PC-3 (cell line): ENCODE results near the gene FKBP15.

Experiments used
- EZH2 ChIP-seq: fragments of 300-600 bp; sonication (generic); IDR thresholded peaks from one replicate; pipeline ENCODE4 v1.6.1; 2017; ENCODE audit warnings: antibody characterized with exemption, mild to moderate bottlenecking, low read length; ENCODE audit not compliant: unreplicated experiment
- EZH2phosphoT487 ChIP-seq: fragments of 300-600 bp; sonication (generic); IDR thresholded peaks from 2 replicates; pipeline ENCODE4 v1.6.1; 2018; ENCODE audit warnings: mild to moderate bottlenecking, antibody characterized with exemption, low read length, borderline replicate concordance
- TF ChIP-seq, protein P1 (sequence below): fragments of 300-600 bp; sonication (generic); conservative IDR thresholded peaks from 2 replicates; pipeline ENCODE4 v1.5.1; 2017; ENCODE audit warnings: antibody characterized with exemption, low read depth, mild to moderate bottlenecking, low read length

DNA sequence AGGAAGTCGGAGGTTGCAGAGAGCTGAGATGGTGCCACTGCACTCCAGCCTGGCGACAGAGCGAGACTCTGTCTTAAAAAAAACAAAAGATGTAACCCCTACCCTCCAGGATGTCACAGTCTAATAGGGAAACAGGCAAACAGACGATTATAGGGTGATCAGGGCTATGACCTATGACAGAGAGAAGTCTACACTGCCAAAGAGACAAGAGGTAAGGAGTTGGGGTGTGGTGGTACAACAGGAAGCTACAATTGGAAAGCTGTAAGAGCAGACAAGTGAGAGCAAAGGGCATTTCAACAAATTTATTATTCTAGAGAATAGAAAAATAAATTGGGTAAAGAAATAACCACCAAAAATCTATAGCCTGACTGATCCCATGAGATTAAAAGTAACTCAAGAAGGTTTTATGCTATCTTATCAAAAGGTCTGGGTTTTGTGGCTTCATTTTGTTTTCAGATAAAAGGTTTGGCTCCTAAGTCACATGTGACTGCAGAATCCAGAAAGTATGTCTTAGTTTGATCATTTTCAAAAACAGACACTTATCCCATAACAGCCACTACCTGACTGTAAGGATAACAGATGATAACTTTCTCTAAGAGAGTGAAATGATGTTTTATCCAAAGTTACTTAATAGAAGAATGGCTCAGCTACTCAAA is 47.0 kb upstream of the FKBP15 start:
- TF ChIP-seq, protein P1, sequence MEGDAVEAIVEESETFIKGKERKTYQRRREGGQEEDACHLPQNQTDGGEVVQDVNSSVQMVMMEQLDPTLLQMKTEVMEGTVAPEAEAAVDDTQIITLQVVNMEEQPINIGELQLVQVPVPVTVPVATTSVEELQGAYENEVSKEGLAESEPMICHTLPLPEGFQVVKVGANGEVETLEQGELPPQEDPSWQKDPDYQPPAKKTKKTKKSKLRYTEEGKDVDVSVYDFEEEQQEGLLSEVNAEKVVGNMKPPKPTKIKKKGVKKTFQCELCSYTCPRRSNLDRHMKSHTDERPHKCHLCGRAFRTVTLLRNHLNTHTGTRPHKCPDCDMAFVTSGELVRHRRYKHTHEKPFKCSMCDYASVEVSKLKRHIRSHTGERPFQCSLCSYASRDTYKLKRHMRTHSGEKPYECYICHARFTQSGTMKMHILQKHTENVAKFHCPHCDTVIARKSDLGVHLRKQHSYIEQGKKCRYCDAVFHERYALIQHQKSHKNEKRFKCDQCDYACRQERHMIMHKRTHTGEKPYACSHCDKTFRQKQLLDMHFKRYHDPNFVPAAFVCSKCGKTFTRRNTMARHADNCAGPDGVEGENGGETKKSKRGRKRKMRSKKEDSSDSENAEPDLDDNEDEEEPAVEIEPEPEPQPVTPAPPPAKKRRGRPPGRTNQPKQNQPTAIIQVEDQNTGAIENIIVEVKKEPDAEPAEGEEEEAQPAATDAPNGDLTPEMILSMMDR: no peak
- TF ChIP-seq EZH2 (no peak), EZH2phosphoT487 (no peak)
